Endothelial cell (in vitro differentiated cells): ENCODE results near the gene NEK1. TPM values are rescaled to one million over a fixed set of nuclear protein-coding genes. Genes with fewer than 3 reads are reported as not detected.

Source experiments
- DNase-seq: peaks from one replicate; pipeline ENCODE4 v3.0.0; 2021; ENCODE audit warnings: low spot score
- H3K27ac Mint-ChIP-seq: one replicate; pipeline ENCODE4 v1.8.0; 2021; ENCODE audit warnings: mixed read lengths, inconsistent platforms; ENCODE audit not compliant: unreplicated experiment
- H3K27me3 Mint-ChIP-seq: one replicate; pipeline ENCODE4 v1.8.0; 2021; ENCODE audit warnings: mild to moderate bottlenecking, moderate library complexity, mixed read lengths, inconsistent platforms; ENCODE audit not compliant: unreplicated experiment
- H3K36me3 Mint-ChIP-seq: one replicate; pipeline ENCODE4 v1.8.0; 2021; ENCODE audit warnings: mild to moderate bottlenecking, low read depth, mixed read lengths, inconsistent platforms; ENCODE audit not compliant: unreplicated experiment
- H3K4me1 Mint-ChIP-seq: one replicate; pipeline ENCODE4 v1.8.0; 2021; ENCODE audit warnings: mild to moderate bottlenecking, mixed read lengths, inconsistent platforms; ENCODE audit not compliant: unreplicated experiment
- H3K4me3 Mint-ChIP-seq: one replicate; pipeline ENCODE4 v1.8.0; 2021; ENCODE audit warnings: mild to moderate bottlenecking, mixed read lengths, inconsistent platforms; ENCODE audit not compliant: unreplicated experiment
- H3K9me3 Mint-ChIP-seq: one replicate; pipeline ENCODE4 v1.8.0; 2021; ENCODE audit warnings: mixed read lengths, inconsistent platforms; ENCODE audit not compliant: unreplicated experiment
- CTCF ChIP-seq: fragments of 200-600 bp; sonication (generic); IDR thresholded peaks from one replicate; pipeline ENCODE4 v1.5.0; 2021; ENCODE audit warnings: antibody characterized with exemption; ENCODE audit not compliant: unreplicated experiment
- total RNA-seq: library from RNA; stranded (reverse); fragmentation: NEBNext Ultra II Directional; extraction: Animal tissue kit (Norgen Biotek cat#: 25700); gene quantifications from one replicate; pipeline ENCODE4 v1.2.1, GENCODE V29; 2021; ENCODE audit not compliant: unreplicated experiment

Gene NEK1
- total RNA-seq, 1 donor from 2014 or later, result 12.5 TPM

- Mint-ChIP-seq H3K27me3 (no peaks in the 10 kb centered on the region), H3K4me3 (no peak overlapping the region), H3K27ac (no peak overlapping the region), H3K9me3 (no peaks in the 10 kb centered on the region), H3K4me1 (peaks cover 8% of the 10 kb centered on the region), H3K36me3 (no peaks in the 10 kb centered on the region)
- TF ChIP-seq CTCF, result no peak
- no peak for DNase-seq
Measured at GRCh38 chr4:169400832-169401231, 211.6 kb downstream of the NEK1 start.

DNA sequence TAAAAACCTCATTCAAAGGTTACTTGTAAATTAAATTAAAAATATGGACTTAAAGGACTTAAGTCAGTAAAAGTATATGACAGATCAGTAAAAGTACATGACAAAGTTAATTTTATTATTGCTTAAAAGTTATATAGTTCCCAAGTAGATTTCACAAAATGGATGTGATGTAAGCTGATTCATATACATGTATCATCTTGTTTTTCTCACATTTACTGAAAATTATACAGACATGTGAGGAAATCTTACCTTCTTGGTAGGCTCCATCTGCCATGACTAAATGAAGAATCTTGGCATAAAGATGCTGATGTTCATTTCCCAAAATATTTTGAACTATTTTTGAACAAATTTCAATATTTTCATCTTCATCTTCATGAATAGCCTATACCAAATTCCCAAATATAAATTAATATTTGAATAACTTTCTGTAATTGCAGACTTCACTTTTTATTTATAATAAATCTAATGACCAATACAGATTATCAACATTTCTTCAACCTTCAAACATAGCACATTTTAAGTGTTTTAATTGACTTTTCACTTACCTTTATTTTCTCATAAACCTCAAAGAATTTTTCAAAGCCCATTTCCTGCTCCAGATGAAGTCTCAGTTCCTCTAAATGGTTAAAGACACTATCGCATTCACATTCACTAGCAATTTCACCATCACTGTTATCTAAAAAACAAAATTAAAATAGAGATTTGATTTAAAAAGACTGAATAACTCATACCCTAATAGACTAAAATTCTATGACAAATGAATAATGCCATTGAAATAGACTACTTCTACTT, 212.2 kb downstream of the NEK1 start:
- Mint-ChIP-seq H3K9me3 (no peaks in the 10 kb centered on the region), H3K27me3 (no peaks in the 10 kb centered on the region), H3K27ac (no peak overlapping the region), H3K36me3 (no peaks in the 10 kb centered on the region), H3K4me3 (no peak overlapping the region), H3K4me1 (peaks cover 7% of the 10 kb centered on the region)
- DNase-seq, result no peak
- no peak for TF ChIP-seq CTCF

DNA sequence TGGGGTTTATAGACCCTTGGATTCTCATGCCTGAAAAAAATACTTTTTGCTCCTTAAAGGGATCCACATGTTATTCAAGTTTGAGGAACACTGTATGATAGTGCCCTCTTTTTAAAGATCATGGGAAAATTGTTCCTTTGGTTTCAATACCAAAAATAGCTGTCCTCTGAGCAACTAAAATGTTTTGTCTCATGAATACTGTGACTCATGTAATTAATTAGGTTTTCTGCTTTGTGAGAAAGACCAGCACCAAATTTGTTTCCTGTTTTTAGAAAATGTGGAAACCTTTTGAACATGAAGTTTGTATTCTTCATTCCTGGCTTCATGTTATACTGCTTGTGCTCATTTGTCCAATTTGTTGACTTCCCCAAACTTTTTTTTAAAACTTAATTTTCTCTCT, 214.1 kb downstream of the NEK1 start:
- Mint-ChIP-seq H3K9me3 (no peaks in the 10 kb centered on the region), H3K27ac (no peak overlapping the region)
- no peak for DNase-seq

GRCh38 chr4:169397762-169398161, 214.6 kb downstream of the NEK1 start:
- no peak overlapping the region for H3K4me3 Mint-ChIP-seq
- no peaks in the 10 kb centered on the region for H3K36me3 Mint-ChIP-seq
- no peaks in the 10 kb centered on the region for H3K27me3 Mint-ChIP-seq
- no peak overlapping the region for H3K27ac Mint-ChIP-seq
- H3K9me3 Mint-ChIP-seq, result no peaks in the 10 kb centered on the region
- no peak for DNase-seq
- no peak for TF ChIP-seq CTCF
- no peaks in the 10 kb centered on the region for H3K4me1 Mint-ChIP-seq

More for the DNA sequence above, 214.1 kb downstream of the NEK1 start:
- Mint-ChIP-seq H3K27me3 (no peaks in the 10 kb centered on the region), H3K4me1 (no peaks in the 10 kb centered on the region), H3K4me3 (no peak overlapping the region), H3K36me3 (no peaks in the 10 kb centered on the region)
- no peak for TF ChIP-seq CTCF

GRCh38 chr4:169385376-169385775, 227.0 kb downstream of the NEK1 start:
- peaks cover 8% of the 10 kb centered on the region for H3K9me3 Mint-ChIP-seq
- H3K36me3 Mint-ChIP-seq, result no peaks in the 10 kb centered on the region
- H3K4me1 Mint-ChIP-seq, result no peaks in the 10 kb centered on the region
- no peaks in the 10 kb centered on the region for H3K27me3 Mint-ChIP-seq
- DNase-seq, result no peak
- no peak overlapping the region for H3K4me3 Mint-ChIP-seq
- no peak for TF ChIP-seq CTCF
- H3K27ac Mint-ChIP-seq, result no peak overlapping the region
